Astrocyte of the spinal cord (primary cell): ENCODE measurements around the gene JRKL.
A peak's percentile ranks its signal among the peaks of the same experiment; 100 is the strongest.
"Not testable (repeated sequence)": the region's sequence is repeated elsewhere in the genome, so short reads cannot be mapped to it uniquely, and the experiment has no call there.

Source experiments
- DNase-seq: peaks from one replicate; pipeline ENCODE4 v3.0.0; 2011; ENCODE audit warnings: low read depth, low spot score
- H3K4me3 ChIP-seq: 2 replicates; pipeline ENCODE4 v1.5.1; 2011; ENCODE audit warnings: low read depth, mild to moderate bottlenecking, low read length, moderate library complexity
- CTCF ChIP-seq: IDR thresholded peaks from 2 replicates; pipeline ENCODE4 v1.5.1; 2012; ENCODE audit warnings: low read depth, mild to moderate bottlenecking, low read length, inconsistent platforms
- in situ Hi-C: cut with HindIII; loops from 2 replicates; pipeline ENCODE4 v1.10.0; 2017; ENCODE audit warnings: low sequenced_read_pairs

JRKL gene

GRCh38 chr11:96391698-96392307 lies 2.0 kb downstream of the JRKL start:
- TF ChIP-seq CTCF = no peak
- in situ Hi-C loops = loop anchor here (25.0 kb wide), 1 partner anchor 555 kb away; no protein-coding TSS in a partner anchor
- H3K4me3 ChIP-seq = no peak overlapping the region
- DNase-seq = peak; percentile 2

- peak; percentile 66 for TF ChIP-seq CTCF
- DNase-seq = peak; percentile 61
- H3K4me3 ChIP-seq = no peak overlapping the region
- in situ Hi-C loops = loop anchor here (25.0 kb wide), 1 partner anchor 557 kb away; no protein-coding TSS in a partner anchor
These were observed 4.0 kb downstream of the JRKL start for GRCh38 chr11:96393753-96394348.

GRCh38 chr11:96394773-96395172 lies 5.0 kb downstream of the JRKL start:
- no peak for TF ChIP-seq CTCF
- no peak overlapping the region for H3K4me3 ChIP-seq
- in situ Hi-C loops = loop anchor here (25.0 kb wide), 1 partner anchor 557 kb away; no protein-coding TSS in a partner anchor
- DNase-seq = no peak

GRCh38 chr11:96396637-96397036 lies 6.8 kb downstream of the JRKL start:
- no peak overlapping the region for H3K4me3 ChIP-seq
- no peak for TF ChIP-seq CTCF
- DNase-seq = no peak
- in situ Hi-C loops = loop anchor here (25.0 kb wide), 1 partner anchor 559 kb away; no protein-coding TSS in a partner anchor

GRCh38 chr11:96397863-96398262 lies 8.1 kb downstream of the JRKL start:
- no peak for DNase-seq
- in situ Hi-C loops = loop anchor here (25.0 kb wide), 1 partner anchor 561 kb away; no protein-coding TSS in a partner anchor
- no peak for TF ChIP-seq CTCF

GRCh38 chr11:96400697-96401096 lies 10.9 kb downstream of the JRKL start:
- no peak overlapping the region for H3K4me3 ChIP-seq
- in situ Hi-C loops = no loop called here
- TF ChIP-seq CTCF = no peak
- DNase-seq = no peak

More at GRCh38 chr11:96397863-96398262, 8.1 kb downstream of the JRKL start:
- H3K4me3 ChIP-seq = no peak overlapping the region

- DNase-seq, H3K4me3 ChIP-seq, in situ Hi-C loops: not testable (repeated sequence)
These were observed 21.6 kb downstream of the JRKL start for GRCh38 chr11:96411412-96411811.
